Coronary artery (tissue), 2 donors: ENCODE data around the gene ZNF324.
"Not testable (repeated sequence)": the region's sequence is repeated elsewhere in the genome, so short reads cannot be mapped to it uniquely, and the experiment has no call there.

Experiments
- DNase-seq: peaks from one replicate; pipeline ENCODE4 v3.0.0-alpha.2; 2017; ENCODE audit warnings: low spot score
- H3K27ac ChIP-seq, 2 donors: fragments of 200-600 bp; sonication (generic); one replicate each; pipeline ENCODE4 v1.5.1; 2016 to 2019
- H3K4me3 ChIP-seq: fragments of 200-600 bp; sonication (generic); 2 replicates; pipeline ENCODE4 v1.5.1; 2016; ENCODE audit warnings: mild to moderate bottlenecking, moderate library complexity
- CTCF ChIP-seq: fragments of 200-600 bp; sonication (generic); IDR thresholded peaks from one replicate; pipeline ENCODE4 v1.5.1; 2019; ENCODE audit warnings: antibody characterized with exemption

ZNF324 gene

GRCh38 chr19:58492265-58492664 lies 25.4 kb downstream of the ZNF324 start:
- DNase-seq = no peak
- no peak for TF ChIP-seq CTCF
- Histone ChIP-seq H3K4me3 (no peak overlapping the region), H3K27ac (no peak overlapping the region)

GRCh38 chr19:58497634-58498170 lies 30.8 kb downstream of the ZNF324 start:
- DNase-seq = no peak
- TF ChIP-seq CTCF = no peak
- no peak overlapping the region for H3K4me3 ChIP-seq
- no peak overlapping the region for H3K27ac ChIP-seq

GRCh38 chr19:58498316-58499020 lies 31.6 kb downstream of the ZNF324 start:
- no peak for TF ChIP-seq CTCF
- peak overlapping the region in 1 of 2 donors; percentile 24 for H3K27ac ChIP-seq
- peak overlapping the region; percentile 77 for H3K4me3 ChIP-seq
- DNase-seq = no peak

GRCh38 chr19:58499021-58499927 lies 32.4 kb downstream of the ZNF324 start:
- peak; percentile 99 for DNase-seq
- peak overlapping the region; percentile 70 to 85 for H3K27ac ChIP-seq
- peak overlapping the region; percentile 77 for H3K4me3 ChIP-seq
- no peak for TF ChIP-seq CTCF

- peak overlapping the region; percentile 77 for H3K4me3 ChIP-seq
- no peak for DNase-seq
- H3K27ac ChIP-seq = no peak overlapping the region
- TF ChIP-seq CTCF = no peak
These were observed 33.4 kb downstream of the ZNF324 start for GRCh38 chr19:58500242-58500641.

GRCh38 chr19:58507602-58508223 lies 40.8 kb downstream of the ZNF324 start:
- not testable (repeated sequence) for DNase-seq, H3K4me3 ChIP-seq, H3K27ac ChIP-seq

- DNase-seq = no peak
- Histone ChIP-seq H3K4me3 (no peak overlapping the region), H3K27ac (no peak overlapping the region)
- no peak for TF ChIP-seq CTCF
These were observed 42.8 kb downstream of the ZNF324 start for GRCh38 chr19:58509731-58510083.
